Ascending aorta (tissue), 2 donors: ENCODE data around the gene TAAR1. TPM values are rescaled to one million over a fixed set of nuclear protein-coding genes. Genes with fewer than 3 reads are reported as not detected.
"Not testable (repeated sequence)": the region's sequence is repeated elsewhere in the genome, so short reads cannot be mapped to it uniquely, and the experiment has no call there.

ENCODE experiments used
- DNase-seq, 2 donors: peaks; one replicate each; pipeline ENCODE4 v3.0.0-alpha.2; 2019; ENCODE audit warnings: low spot score in 2 of 2
- H3K27ac ChIP-seq, 2 donors: fragments of 200-600 bp; sonication (generic); one replicate each; pipeline ENCODE4 v1.5.1; 2016 to 2017; ENCODE audit warnings: mild to moderate bottlenecking in 1 of 2
- H3K27me3 ChIP-seq: fragments of 200-600 bp; sonication (generic); one replicate; pipeline ENCODE4 v1.5.1; 2017
- H3K36me3 ChIP-seq, 2 donors: fragments of 200-600 bp; sonication (generic); one replicate each; pipeline ENCODE4 v1.5.1; 2016
- H3K4me1 ChIP-seq, 2 donors: fragments of 200-600 bp; sonication (generic); one replicate each; pipeline ENCODE4 v1.5.1; 2016 to 2017; ENCODE audit warnings: mild to moderate bottlenecking in 1 of 2
- H3K4me3 ChIP-seq, 2 donors: fragments of 200-600 bp; sonication (generic); one replicate each; pipeline ENCODE4 v1.5.1; 2016 to 2017; ENCODE audit warnings: mild to moderate bottlenecking in 1 of 2
- H3K9me3 ChIP-seq, 2 donors: fragments of 200-600 bp; sonication (generic); one replicate each; pipeline ENCODE4 v1.5.1; 2016
- intact Hi-C: fragments of 100-400 bp; cut with DNase I; formaldehyde crosslinking; loops from one replicate; pipeline ENCODE4 v1.15.1; 2023
- total RNA-seq: library from RNA; depleted of rRNA; stranded (reverse); fragments of >200 nt; gene quantifications from one replicate; pipeline ENCODE4 v1.1.0, GENCODE V29; 2016
- TF ChIP-seq, protein P1 (sequence below), 3 experiments: fragments of 200-600 bp in 2 of 3; fragments of 450-650 bp in 1 of 3; sonication (generic) in 2 of 3; IDR thresholded peaks; one replicate each; pipeline ENCODE4 v1.5.1; 2016 to 2019; ENCODE audit warnings: antibody characterized with exemption in 3 of 3, mild to moderate bottlenecking in 1 of 3, moderate library complexity in 1 of 3

Gene TAAR1
- total RNA-seq, 1 donor from 2014 or later = not detected

DNA sequence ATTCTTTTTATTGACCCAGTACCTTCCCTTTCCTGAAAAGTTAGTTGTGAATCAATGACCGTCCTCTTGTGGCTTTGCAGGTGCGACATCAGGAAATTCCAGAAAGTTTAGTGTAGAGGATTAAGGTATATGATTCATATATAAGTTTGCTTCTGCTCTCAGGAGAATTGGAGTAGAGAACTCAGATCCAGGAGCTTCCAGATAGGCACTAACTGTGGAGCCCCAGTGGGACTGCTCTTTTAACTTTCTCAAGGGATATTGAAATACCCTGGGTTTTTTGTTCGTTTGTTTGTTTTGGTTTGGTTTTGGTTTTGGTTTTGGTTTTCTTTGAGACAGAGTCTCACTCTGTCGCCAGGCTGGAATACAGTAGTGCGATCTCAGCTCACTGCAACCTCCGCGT lies 44.4 kb downstream of the TAAR1 start:
- TF ChIP-seq, protein P1, sequence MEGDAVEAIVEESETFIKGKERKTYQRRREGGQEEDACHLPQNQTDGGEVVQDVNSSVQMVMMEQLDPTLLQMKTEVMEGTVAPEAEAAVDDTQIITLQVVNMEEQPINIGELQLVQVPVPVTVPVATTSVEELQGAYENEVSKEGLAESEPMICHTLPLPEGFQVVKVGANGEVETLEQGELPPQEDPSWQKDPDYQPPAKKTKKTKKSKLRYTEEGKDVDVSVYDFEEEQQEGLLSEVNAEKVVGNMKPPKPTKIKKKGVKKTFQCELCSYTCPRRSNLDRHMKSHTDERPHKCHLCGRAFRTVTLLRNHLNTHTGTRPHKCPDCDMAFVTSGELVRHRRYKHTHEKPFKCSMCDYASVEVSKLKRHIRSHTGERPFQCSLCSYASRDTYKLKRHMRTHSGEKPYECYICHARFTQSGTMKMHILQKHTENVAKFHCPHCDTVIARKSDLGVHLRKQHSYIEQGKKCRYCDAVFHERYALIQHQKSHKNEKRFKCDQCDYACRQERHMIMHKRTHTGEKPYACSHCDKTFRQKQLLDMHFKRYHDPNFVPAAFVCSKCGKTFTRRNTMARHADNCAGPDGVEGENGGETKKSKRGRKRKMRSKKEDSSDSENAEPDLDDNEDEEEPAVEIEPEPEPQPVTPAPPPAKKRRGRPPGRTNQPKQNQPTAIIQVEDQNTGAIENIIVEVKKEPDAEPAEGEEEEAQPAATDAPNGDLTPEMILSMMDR (IDR thresholded peaks at IDR 0.05) = no peak
- H3K4me1 ChIP-seq = no peaks in the 10 kb centered on the region
- no peaks in the 10 kb centered on the region for H3K27me3 ChIP-seq
- no peak for DNase-seq
- H3K9me3 ChIP-seq = no peaks in the 10 kb centered on the region
- no peak overlapping the region for H3K4me3 ChIP-seq
- H3K27ac ChIP-seq = no peak overlapping the region
- no peaks in the 10 kb centered on the region for H3K36me3 ChIP-seq
- intact Hi-C loops = no loop called here

- no peaks in the 10 kb centered on the region for H3K4me1 ChIP-seq
- H3K27me3 ChIP-seq = no peaks in the 10 kb centered on the region
- H3K4me3 ChIP-seq = no peak overlapping the region
- H3K9me3 ChIP-seq = no peaks in the 10 kb centered on the region
- TF ChIP-seq, protein P1 (IDR thresholded peaks at IDR 0.05) = no peak
- H3K36me3 ChIP-seq = no peaks in the 10 kb centered on the region
- DNase-seq = no peak
- intact Hi-C loops = no loop called here
- H3K27ac ChIP-seq = no peak overlapping the region
Observed at GRCh38 chr6:132612449-132613108, 46.4 kb downstream of the TAAR1 start.

GRCh38 chr6:132611616-132612015 lies 47.4 kb downstream of the TAAR1 start:
- no peak for DNase-seq
- H3K27ac ChIP-seq = no peak overlapping the region
- no peaks in the 10 kb centered on the region for H3K4me1 ChIP-seq
- no peaks in the 10 kb centered on the region for H3K9me3 ChIP-seq
- TF ChIP-seq, protein P1 (IDR thresholded peaks at IDR 0.05) = no peak
- intact Hi-C loops = no loop called here
- no peak overlapping the region for H3K4me3 ChIP-seq
- H3K27me3 ChIP-seq = no peaks in the 10 kb centered on the region
- H3K36me3 ChIP-seq = no peaks in the 10 kb centered on the region

DNA sequence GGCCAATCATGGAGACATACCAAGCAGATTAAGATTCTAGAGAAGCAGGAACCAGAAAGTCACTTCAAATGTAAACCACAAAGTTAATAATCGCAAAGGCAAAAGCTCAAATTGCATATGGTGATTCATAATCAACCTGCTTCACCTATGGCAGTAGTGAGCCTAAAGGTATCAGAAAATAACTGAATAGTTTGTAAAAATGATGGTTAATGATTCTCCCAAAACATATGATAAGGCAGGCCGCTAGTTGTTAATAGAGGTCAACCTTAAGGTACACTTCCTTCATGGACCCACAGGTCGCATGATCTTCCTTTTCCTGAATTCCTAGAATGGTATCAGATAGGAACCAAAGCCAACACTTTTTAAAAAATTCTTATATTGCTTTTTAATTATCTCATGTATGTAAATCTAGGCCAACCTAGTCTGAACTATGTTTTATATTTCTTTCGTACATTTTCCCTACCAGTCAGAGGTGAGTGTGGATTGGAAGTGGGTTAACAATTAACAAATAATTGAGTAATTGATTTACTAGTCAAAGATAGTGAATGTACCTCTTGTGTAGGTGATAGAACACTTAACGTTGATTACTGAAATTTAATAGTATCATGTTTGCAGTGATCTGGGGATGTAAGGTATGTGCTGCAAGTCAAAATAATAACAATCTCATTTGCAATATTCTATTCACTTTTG lies 51.3 kb downstream of the TAAR1 start:
- H3K9me3 ChIP-seq = no peaks in the 10 kb centered on the region
- H3K4me1 ChIP-seq = no peaks in the 10 kb centered on the region
- H3K27me3 ChIP-seq = no peaks in the 10 kb centered on the region
- DNase-seq = no peak
- TF ChIP-seq, protein P1 (IDR thresholded peaks at IDR 0.05) = no peak
- H3K36me3 ChIP-seq = no peaks in the 10 kb centered on the region
- intact Hi-C loops = no loop called here
- H3K4me3 ChIP-seq = no peak overlapping the region
- no peak overlapping the region for H3K27ac ChIP-seq

DNA sequence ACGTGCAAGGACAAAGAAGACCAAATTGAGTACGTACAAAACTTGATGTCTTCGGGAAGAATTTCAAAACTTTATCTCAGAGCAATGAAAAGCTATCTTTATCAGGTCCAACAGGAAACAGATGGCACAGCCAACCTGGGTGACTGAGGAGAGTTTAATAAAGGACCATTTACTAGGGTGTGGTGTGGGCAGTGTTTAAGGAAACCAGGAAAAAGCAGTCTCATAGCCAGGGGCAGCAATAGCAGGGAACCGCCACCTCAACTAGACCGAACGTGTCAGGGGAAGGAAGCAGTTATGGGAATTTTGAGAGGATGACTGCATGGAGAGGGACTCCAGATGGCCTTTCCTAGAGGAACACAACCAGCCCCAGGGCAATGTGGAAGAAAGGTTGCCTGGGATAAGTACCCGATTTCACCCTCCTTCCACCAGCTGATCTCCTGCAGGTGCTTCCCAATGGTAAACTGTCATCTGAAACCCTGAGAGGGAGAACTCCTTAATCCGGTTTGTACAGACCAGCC lies 54.3 kb downstream of the TAAR1 start:
- TF ChIP-seq, protein P1 (IDR thresholded peaks at IDR 0.05) = no peak
- Histone ChIP-seq H3K4me3 (no peak overlapping the region), H3K9me3 (no peaks in the 10 kb centered on the region), H3K4me1 (no peaks in the 10 kb centered on the region), H3K36me3 (no peaks in the 10 kb centered on the region), H3K27me3 (no peaks in the 10 kb centered on the region), H3K27ac (no peak overlapping the region)
- intact Hi-C loops = no loop called here
- DNase-seq = no peak

DNA sequence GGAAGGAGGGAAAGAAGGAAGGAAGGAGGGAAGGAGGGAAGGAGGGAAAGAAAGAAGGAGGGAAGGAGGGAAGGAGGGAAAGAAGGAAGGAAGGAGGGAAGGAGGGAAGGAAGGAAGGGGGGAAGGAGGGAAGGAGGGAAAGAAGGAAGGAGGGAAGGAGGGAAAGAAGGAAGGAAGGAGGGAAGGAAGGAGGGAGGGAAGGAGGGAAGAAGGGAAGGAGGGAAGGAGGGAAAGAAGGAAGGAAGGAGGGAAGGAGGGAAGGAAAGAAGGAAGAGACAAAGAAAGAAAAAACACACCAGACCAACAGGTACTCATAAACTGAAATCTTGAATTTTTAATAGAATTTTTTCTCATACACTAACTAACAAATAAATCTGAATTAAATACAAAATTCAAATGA lies 58.1 kb downstream of the TAAR1 start:
- H3K36me3 ChIP-seq, H3K9me3 ChIP-seq, H3K4me1 ChIP-seq, H3K27me3 ChIP-seq, intact Hi-C loops, H3K4me3 ChIP-seq, DNase-seq, H3K27ac ChIP-seq: not testable (repeated sequence)
